ENCODE results near the gene UBE2O. TPM values are rescaled to one million over a fixed set of nuclear protein-coding genes. Genes with fewer than 3 reads are reported as not detected.

Gene UBE2O
- total and polyA plus RNA-seq, 10 donors: 7.2 to 55.9 (median 30.4) TPM

DNA sequence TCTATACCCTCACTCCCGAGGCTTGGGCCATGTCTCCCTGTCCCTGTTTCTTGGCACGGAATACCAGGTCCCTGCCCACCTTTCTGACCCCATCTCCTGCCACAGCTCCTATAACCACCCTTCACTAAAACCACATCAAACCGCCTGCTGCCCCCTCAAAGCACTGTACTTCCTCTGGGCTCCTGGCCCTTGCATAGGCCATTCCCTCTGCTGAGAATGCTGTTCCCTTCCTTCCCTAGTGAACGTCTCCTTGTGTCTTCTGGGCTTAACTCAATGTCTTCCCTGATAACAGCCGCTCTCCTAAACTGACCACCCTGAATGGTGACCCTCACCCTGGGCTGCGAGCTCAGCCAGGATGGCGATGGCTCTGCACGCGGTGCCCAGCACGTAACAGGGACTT is 25.1 kb upstream of the UBE2O start:
- intact Hi-C loops (cut with DNase I; ENCODE audit: low total_unique reads): no loop called here

DNA sequence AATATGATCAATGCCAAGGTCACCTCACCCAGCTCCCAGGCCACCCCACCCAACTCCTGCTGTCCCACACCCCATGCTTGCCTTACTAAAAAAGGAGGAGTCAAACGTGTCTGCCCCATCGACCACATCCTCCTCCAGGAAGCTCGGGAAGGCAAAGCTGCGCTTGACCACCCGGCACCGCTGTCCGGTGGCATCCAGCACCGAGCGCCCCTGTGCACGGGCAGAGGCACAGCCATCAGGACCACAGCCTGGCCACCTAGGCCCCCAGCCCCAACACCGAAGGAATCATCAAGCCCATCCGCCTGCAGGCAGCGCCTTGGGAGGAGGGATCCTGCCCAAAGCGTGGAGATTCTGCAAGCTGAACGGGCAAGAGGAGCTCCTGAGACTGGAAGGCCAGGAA is 24.6 kb upstream of the UBE2O start:
- H3K27ac ChIP-seq: peak overlapping the region in 1 of 8 donors; percentile 40
- 83 to 91% (median 88%) methylated on average over 5 to 15 of the region's 15 CpGs for WGBS, 5 donors
- no peak overlapping the region for H3K4me3 ChIP-seq
- peaks cover 0 to 96% (median 61%) of the 10 kb centered on the region in 6 donors for H3K36me3 ChIP-seq
- TF ChIP-seq, protein P1, sequence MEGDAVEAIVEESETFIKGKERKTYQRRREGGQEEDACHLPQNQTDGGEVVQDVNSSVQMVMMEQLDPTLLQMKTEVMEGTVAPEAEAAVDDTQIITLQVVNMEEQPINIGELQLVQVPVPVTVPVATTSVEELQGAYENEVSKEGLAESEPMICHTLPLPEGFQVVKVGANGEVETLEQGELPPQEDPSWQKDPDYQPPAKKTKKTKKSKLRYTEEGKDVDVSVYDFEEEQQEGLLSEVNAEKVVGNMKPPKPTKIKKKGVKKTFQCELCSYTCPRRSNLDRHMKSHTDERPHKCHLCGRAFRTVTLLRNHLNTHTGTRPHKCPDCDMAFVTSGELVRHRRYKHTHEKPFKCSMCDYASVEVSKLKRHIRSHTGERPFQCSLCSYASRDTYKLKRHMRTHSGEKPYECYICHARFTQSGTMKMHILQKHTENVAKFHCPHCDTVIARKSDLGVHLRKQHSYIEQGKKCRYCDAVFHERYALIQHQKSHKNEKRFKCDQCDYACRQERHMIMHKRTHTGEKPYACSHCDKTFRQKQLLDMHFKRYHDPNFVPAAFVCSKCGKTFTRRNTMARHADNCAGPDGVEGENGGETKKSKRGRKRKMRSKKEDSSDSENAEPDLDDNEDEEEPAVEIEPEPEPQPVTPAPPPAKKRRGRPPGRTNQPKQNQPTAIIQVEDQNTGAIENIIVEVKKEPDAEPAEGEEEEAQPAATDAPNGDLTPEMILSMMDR (IDR thresholded peaks at IDR 0.05 in 8 of 11, conservative IDR thresholded peaks at IDR 0.05 in 3 of 11): no peak
- TF ChIP-seq POLR2AphosphoS5 (IDR thresholded peaks at IDR 0.05): peak in 1 of 3 donors; percentile 66
- no peaks in the 10 kb centered on the region for H3K9me3 ChIP-seq
- no peaks in the 10 kb centered on the region for H3K27me3 ChIP-seq (replicated peaks in 1 of 7)
- peaks cover 9 to 39% (median 25%) of the 10 kb centered on the region in 6 donors for H3K4me1 ChIP-seq
- intact Hi-C loops (cut with DNase I; ENCODE audit: low total_unique reads): no loop called here
- DNase-seq: no peak

More for the DNA sequence above, 25.1 kb upstream of the UBE2O start:
- Histone ChIP-seq H3K36me3 (peaks cover 0 to 90% (median 56%) of the 10 kb centered on the region in 6 donors), H3K27me3 (replicated peaks in 1 of 7) (no peaks in the 10 kb centered on the region), H3K4me3 (no peak overlapping the region), H3K9me3 (no peaks in the 10 kb centered on the region), H3K27ac (no peak overlapping the region), H3K4me1 (peaks cover 12 to 44% (median 30%) of the 10 kb centered on the region in 6 donors)
- TF ChIP-seq POLR2A (IDR thresholded peaks at IDR 0.05) (no peak), POLR2AphosphoS5 (IDR thresholded peaks at IDR 0.05) (no peak)
- TF ChIP-seq, protein P1 (IDR thresholded peaks at IDR 0.05 in 8 of 11, conservative IDR thresholded peaks at IDR 0.05 in 3 of 11): no peak
- DNase-seq: no peak
- WGBS, 5 donors: 92 to 98% (median 93%) methylated on average over 10 of the region's 10 CpGs

DNA sequence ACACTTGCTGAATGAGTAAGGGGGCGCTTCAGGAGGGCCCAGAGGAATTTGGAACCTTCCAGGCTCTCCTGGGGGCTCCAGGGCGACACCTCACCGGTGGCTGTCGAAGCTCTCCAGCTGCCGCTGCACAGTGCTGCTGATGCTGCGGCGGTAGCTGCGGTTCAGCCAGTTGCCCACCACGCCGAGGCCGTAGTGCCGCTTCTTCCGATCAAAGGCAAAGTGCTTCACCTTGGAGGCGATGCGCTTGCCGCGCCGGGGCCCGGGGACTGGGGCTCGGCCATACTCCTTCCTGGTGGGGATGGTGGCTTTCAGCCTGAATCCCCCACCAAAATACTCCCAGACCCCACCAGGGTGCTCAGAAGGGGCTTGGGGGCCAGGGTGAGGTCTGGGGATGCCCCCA is 23.8 kb upstream of the UBE2O start:
- Histone ChIP-seq H3K27ac (peak overlapping the region in 1 of 8 donors; percentile 40), H3K27me3 (replicated peaks in 1 of 7) (no peaks in the 10 kb centered on the region), H3K9me3 (no peaks in the 10 kb centered on the region), H3K36me3 (peaks cover 0 to 98% (median 70%) of the 10 kb centered on the region in 6 donors), H3K4me1 (peaks cover 8 to 30% (median 19%) of the 10 kb centered on the region in 6 donors), H3K4me3 (no peak overlapping the region)
- DNase-seq: no peak
- intact Hi-C loops (cut with DNase I; ENCODE audit: low total_unique reads): no loop called here
- 96 to 97% (median 97%) methylated on average over 7 to 20 of the region's 20 CpGs for WGBS, 5 donors
- peak in 1 of 3 donors; percentile 62 for TF ChIP-seq POLR2AphosphoS5 (IDR thresholded peaks at IDR 0.05)
- TF ChIP-seq, protein P1 (IDR thresholded peaks at IDR 0.05 in 8 of 11, conservative IDR thresholded peaks at IDR 0.05 in 3 of 11): no peak
- TF ChIP-seq POLR2A (IDR thresholded peaks at IDR 0.05): no peak

DNA sequence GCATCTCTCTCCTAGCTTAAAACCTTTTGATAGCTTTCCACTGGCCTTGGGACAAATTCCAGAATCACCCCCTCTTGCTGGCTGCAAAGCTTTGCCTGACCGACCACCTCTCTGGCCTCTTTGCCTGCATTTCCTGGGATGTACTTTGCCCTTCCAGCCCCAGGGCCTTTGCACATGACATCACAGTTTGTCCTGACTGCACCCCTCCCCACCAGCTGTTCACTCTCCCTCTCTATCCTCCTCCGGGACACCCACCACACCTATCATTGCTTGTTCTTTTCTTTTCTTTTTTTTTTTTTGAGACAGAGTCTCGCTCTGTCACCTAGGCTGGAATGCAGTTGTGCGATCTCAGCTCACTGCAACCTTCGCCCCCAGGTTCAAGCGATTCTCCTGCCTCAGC is 22.4 kb upstream of the UBE2O start:
- 93 to 99% (median 97%) methylated on average over 6 of the region's 6 CpGs for WGBS, 5 donors
- intact Hi-C loops (cut with DNase I; ENCODE audit: low total_unique reads): no loop called here

More for the DNA sequence above, 22.4 kb upstream of the UBE2O start:
- DNase-seq: no peak
- H3K4me3 ChIP-seq: no peak overlapping the region
- peaks cover 2 to 16% (median 5%) of the 10 kb centered on the region in 6 donors for H3K4me1 ChIP-seq
- H3K9me3 ChIP-seq: no peaks in the 10 kb centered on the region
- H3K27me3 ChIP-seq (replicated peaks in 1 of 7): no peaks in the 10 kb centered on the region
- no peak for TF ChIP-seq POLR2A (IDR thresholded peaks at IDR 0.05)
- TF ChIP-seq POLR2AphosphoS5 (IDR thresholded peaks at IDR 0.05): peak in 1 of 3 donors; percentile 26
- peaks cover 0 to 98% (median 83%) of the 10 kb centered on the region in 6 donors for H3K36me3 ChIP-seq
- no peak overlapping the region for H3K27ac ChIP-seq

Measured in spleen (tissue), 11 donors.